H1 (cell line): ENCODE results near the gene MTMR6. TPM values are rescaled to one million over a fixed set of nuclear protein-coding genes. Genes with fewer than 3 reads are reported as not detected.

ENCODE experiments used
- CHD7 ChIP-seq: fragments of 300-600 bp; sonication (generic); IDR thresholded peaks from 2 replicates; pipeline ENCODE4 v1.7.1; 2012; ENCODE audit warnings: low read length, moderate library complexity, mild to moderate bottlenecking, inconsistent platforms; ENCODE audit not compliant: insufficient replicate concordance
- PHF8 ChIP-seq: fragments of 200-600 bp; sonication (generic); conservative IDR thresholded peaks from 2 replicates; pipeline ENCODE4 v1.7.1; 2012; ENCODE audit warnings: low read depth, mild to moderate bottlenecking, inconsistent platforms, low read length, moderate library complexity
- polyA plus RNA-seq, 7 experiments: library from polyadenylated mRNA; depleted of rRNA in 3 of 7; stranded (reverse) in 5 of 7; unstranded in 2 of 7; fragments of >200 nt in 5 of 7; fragments of 200-250 nt in 2 of 7; gene quantifications; 1 replicate in 5 of 7; 2 replicates in 1 of 7; 4 replicates in 1 of 7; pipeline versions ENCODE4 v1.2.1 to v1.2.3, GENCODE V29; 2011 to 2013; ENCODE audit warnings: missing spikeins in 2 of 7, mixed read lengths in 2 of 7
- total RNA-seq: library from RNA; stranded (reverse); fragmentation: NEBNext Ultra II Directional; extraction: Animal tissue kit (Norgen Biotek cat#: 25700); gene quantifications from 2 replicates; pipeline ENCODE4 v1.2.1, GENCODE V29; 2021

MTMR6 gene
- total and polyA plus RNA-seq, 2 of the 8 experiments (the other 6 are each of a cell fraction or from before 2014, with no cell fraction given) = 2.1 to 8.4 TPM

GRCh38 chr13:25207291-25207810 is 79.9 kb downstream of the MTMR6 start (continued):
- TF ChIP-seq CHD7 (no peak), PHF8 (no peak)
